IMR-90 (cell line): ENCODE data around the gene AMBRA1. TPM values are rescaled to one million over a fixed set of nuclear protein-coding genes. Genes with fewer than 3 reads are reported as not detected.

ENCODE experiments used
- ATAC-seq: fragments of 200-7000 bp; cut with Tn5 transposase; 2 replicates; pipeline ENCODE4 v1.9.1; 2020; ENCODE audit warnings: low read depth, mild to moderate bottlenecking, moderate library complexity
- BruUV-seq: library from RNA; stranded (reverse); fragments of 400-500 nt; replicated peaks from 2 replicates; lab custom pipeline; 2021; lab: Mats Ljungman, UMichigan
- CTCF ChIA-PET: fragments of 300-600 bp; formaldehyde crosslinking; extraction: SDS; loops from one replicate; lab custom pipeline; 2021; ENCODE audit warnings: antibody characterized with exemption; lab: Yijun Ruan, JAX
- POLR2A ChIA-PET: fragments of 300-600 bp; sonication (Branson Sonifier 250); formaldehyde crosslinking; loops from one replicate; lab custom pipeline; 2022; ENCODE audit warnings: antibody characterized with exemption; ENCODE audit not compliant: unreplicated experiment; lab: Charles Lee
- DNase-seq: peaks from one replicate; pipeline ENCODE4 v3.0.0; 2013
- H2AFZ ChIP-seq: replicated peaks from 2 replicates; pipeline ENCODE3; 2013; ENCODE audit warnings: low read length, mild to moderate bottlenecking; ENCODE audit not compliant: poor library complexity
- H2AK5ac ChIP-seq: 2 replicates; pipeline ENCODE4 v1.6.1; 2013; ENCODE audit warnings: low read depth, low read length, inconsistent platforms
- H2AK9ac ChIP-seq: replicated peaks from 2 replicates; pipeline ENCODE3; 2013; ENCODE audit warnings: mild to moderate bottlenecking, low read depth, low read length, moderate library complexity; ENCODE audit not compliant: poor library complexity
- H2BK120ac ChIP-seq: 2 replicates; pipeline ENCODE4 v1.6.1; 2013; ENCODE audit warnings: low read depth, low read length, inconsistent platforms
- H2BK15ac ChIP-seq: 3 replicates; pipeline ENCODE4 v1.6.1; 2013; ENCODE audit warnings: low read depth, low read length, inconsistent platforms
- H2BK20ac ChIP-seq: 2 replicates; pipeline ENCODE4 v1.6.1; 2013; ENCODE audit warnings: low read depth, mild to moderate bottlenecking, inconsistent platforms, low read length, moderate library complexity
- H2BK5ac ChIP-seq: 2 replicates; pipeline ENCODE4 v1.6.1; 2013; ENCODE audit warnings: mild to moderate bottlenecking, low read depth, low read length, inconsistent platforms; ENCODE audit not compliant: poor library complexity, severe bottlenecking
- H3K14ac ChIP-seq: replicated peaks from 2 replicates; pipeline ENCODE4 v1.6.1; 2013; ENCODE audit warnings: low read depth, low read length, inconsistent platforms
- H3K18ac ChIP-seq: 2 replicates; pipeline ENCODE4 v1.6.1; 2013; ENCODE audit warnings: low read depth, low read length, control low read depth
- H3K23ac ChIP-seq: 2 replicates; pipeline ENCODE4 v1.6.1; 2013; ENCODE audit warnings: low read depth, low read length, inconsistent platforms
- H3K27ac ChIP-seq: 2 replicates; pipeline ENCODE4 v1.5.1; 2013; ENCODE audit warnings: mild to moderate bottlenecking, control low read depth, low read length; ENCODE audit not compliant: insufficient read depth
- H3K27me3 ChIP-seq: 2 replicates; pipeline ENCODE4 v1.6.1; 2013; ENCODE audit warnings: low read length; ENCODE audit not compliant: control insufficient read depth, insufficient read depth
- H3K36me3 ChIP-seq: 2 replicates; pipeline ENCODE4 v1.6.1; 2013; ENCODE audit warnings: low read length, mixed read lengths; ENCODE audit not compliant: control insufficient read depth, insufficient read depth
- H3K4ac ChIP-seq: 2 replicates; pipeline ENCODE4 v1.6.1; 2013; ENCODE audit warnings: low read depth, low read length, inconsistent platforms
- H3K4me1 ChIP-seq: 2 replicates; pipeline ENCODE4 v1.6.1; 2013; ENCODE audit warnings: low read length, mixed read lengths; ENCODE audit not compliant: control insufficient read depth, insufficient read depth
- H3K4me2 ChIP-seq: 2 replicates; pipeline ENCODE4 v1.6.1; 2013; ENCODE audit warnings: low read depth, mild to moderate bottlenecking, control low read depth, low read length, moderate library complexity
- H3K4me3 ChIP-seq: 2 replicates; pipeline ENCODE4 v1.5.1; 2013; ENCODE audit warnings: low read depth, mild to moderate bottlenecking, control low read depth, low read length, moderate library complexity; ENCODE audit not compliant: insufficient read depth
- H3K56ac ChIP-seq: 2 replicates; pipeline ENCODE4 v1.6.1; 2013; ENCODE audit warnings: low read length, inconsistent platforms; ENCODE audit not compliant: insufficient read depth; ENCODE audit errors: extremely low read depth
- H3K79me1 ChIP-seq, 2 experiments: 2 replicates each; pipeline ENCODE4 v1.6.1; 2013; ENCODE audit warnings: low read length in 2 of 2, inconsistent platforms in 1 of 2, low read depth in 1 of 2
- H3K9ac ChIP-seq: 2 replicates; pipeline ENCODE4 v1.6.1; 2013; ENCODE audit warnings: low read depth, low read length, control low read depth
- H3K9me1 ChIP-seq: 2 replicates; pipeline ENCODE4 v1.6.1; 2013; ENCODE audit warnings: low read length, inconsistent platforms; ENCODE audit not compliant: insufficient read depth
- H3K9me3 ChIP-seq: 2 replicates; pipeline ENCODE4 v1.6.1; 2013; ENCODE audit warnings: low read length; ENCODE audit not compliant: control insufficient read depth, insufficient read depth
- H4K20me1 ChIP-seq: 2 replicates; pipeline ENCODE4 v1.6.1; 2013; ENCODE audit warnings: low read length, inconsistent platforms; ENCODE audit not compliant: insufficient read depth
- H4K5ac ChIP-seq: 2 replicates; pipeline ENCODE4 v1.6.1; 2013; ENCODE audit warnings: mild to moderate bottlenecking, low read depth, low read length, control low read depth
- H4K8ac ChIP-seq, 2 experiments: 2 replicates each; pipeline ENCODE4 v1.6.1; 2013; ENCODE audit warnings: low read depth in 2 of 2, low read length in 2 of 2, control low read depth in 1 of 2, inconsistent platforms in 1 of 2
- H4K91ac ChIP-seq: 2 replicates; pipeline ENCODE4 v1.6.1; 2013; ENCODE audit warnings: low read depth, low read length, inconsistent platforms; ENCODE audit not compliant: insufficient read depth
- CTCF ChIP-seq: conservative IDR thresholded peaks from 2 replicates; pipeline ENCODE4 v1.5.1; 2012; ENCODE audit warnings: mild to moderate bottlenecking, low read depth, low read length, improper control_type of control experiment
- MAZ ChIP-seq: IDR thresholded peaks from 2 replicates; pipeline ENCODE4 v1.6.1; 2012; ENCODE audit warnings: low read depth, mild to moderate bottlenecking, low read length, improper control_type of control experiment, moderate library complexity, borderline replicate concordance
- WGBS, 2 experiments: methylation state at CpG; one replicate each; pipeline versions ENCODE4 v1.1.5 to v1.1.7; 2013; ENCODE audit warnings: missing lambda C conversion rate in 2 of 2; ENCODE audit not compliant: insufficient read length in 1 of 2; ENCODE audit errors: extremely low coverage in 2 of 2; 5-methylcytosine and 5-hydroxymethylcytosine counted together
- dilution Hi-C: fragments of 300-500 bp; cut with HindIII; formaldehyde crosslinking; loops from one replicate; pipeline ENCODE4 v1.14.3; 2018; ENCODE audit warnings: low sequenced_read_pairs; ENCODE audit not compliant: unreplicated experiment
- in situ Hi-C: fragments of 300-500 bp; cut with MboI; formaldehyde crosslinking; loops from 3 replicates; pipeline ENCODE4 v1.14.3; 2019; ENCODE audit warnings: low sequenced_read_pairs, inconsistent platforms, mixed read lengths
- intact Hi-C: fragments of 100-400 bp; cut with micrococcal nuclease; formaldehyde crosslinking; loops from 2 replicates; pipeline ENCODE4 v1.10.0; 2022
- polyA plus RNA-seq, 3 experiments: library from polyadenylated mRNA; depleted of rRNA; stranded (reverse); fragments of >200 nt; gene quantifications; 2 replicates each; pipeline ENCODE4 v1.2.3, GENCODE V29; 2012; ENCODE audit warnings: low replicate concordance in 1 of 3
- total RNA-seq: library from RNA; depleted of rRNA; stranded (reverse); fragments of >200 nt; gene quantifications from 2 replicates; pipeline ENCODE4 v1.2.3, GENCODE V29; 2012

The AMBRA1 gene
- total and polyA plus RNA-seq, 2 of the 4 experiments (the other 2 are of a cell fraction) = 9.4 to 18.3 TPM

GRCh38 chr11:46555267-46556054 is 38.4 kb downstream of the AMBRA1 start:
- ChIA-PET CTCF (interaction anchor here (0.6 to 1.6 kb wide), 2 partner anchors 62 to 164 kb away, joined by 3 read pairs; partner anchors contain the start of gene CHRM4), POLR2A (interaction anchor here (0.5 kb wide), 1 partner anchor 52 kb away, joined by 3 read pairs; no protein-coding TSS in a partner anchor)
- Histone ChIP-seq H3K14ac (no peak overlapping the region), H4K5ac (no peak overlapping the region), H4K8ac (no peak overlapping the region), H3K27ac (no peak overlapping the region), H3K79me1 (peaks cover 23 to 61% of the 10 kb centered on the region in 2 experiments), H3K9me1 (peaks cover 12% of the 10 kb centered on the region), H2AK9ac (no peak overlapping the region), H3K4me2 (no peak overlapping the region), H3K4me1 (peaks cover 21% of the 10 kb centered on the region), H2BK120ac (no peak overlapping the region), H3K9ac (no peak overlapping the region), H3K4me3 (no peak overlapping the region), H3K4ac (no peak overlapping the region), H3K23ac (no peak overlapping the region), H2AFZ (no peak overlapping the region), H2BK15ac (no peak overlapping the region), H3K9me3 (no peaks in the 10 kb centered on the region), H4K20me1 (peaks cover 39% of the 10 kb centered on the region), H3K36me3 (no peaks in the 10 kb centered on the region), H2BK20ac (no peak overlapping the region), H2AK5ac (no peak overlapping the region), H3K27me3 (no peaks in the 10 kb centered on the region), H4K91ac (no peak overlapping the region), H2BK5ac (no peak overlapping the region), H3K56ac (no peak overlapping the region), H3K18ac (no peak overlapping the region)
- ATAC-seq (no peak), DNase-seq (no peak)
- dilution Hi-C loops = no loop called here
- in situ Hi-C loops = no loop called here
- intact Hi-C loops = no loop called here
- no peak for TF ChIP-seq MAZ
- no peak for TF ChIP-seq CTCF
- BruUV-seq = no TSS peak
- no CpG with 5 or more reads among the region's 2 CpGs for WGBS, 2 experiments
